PC-3 (cell line): Measurements from ENCODE around the gene KIF2A. TPM values are rescaled to one million over a fixed set of nuclear protein-coding genes. Genes with fewer than 3 reads are reported as not detected.

Experiments
- ATAC-seq: fragments of 200-7000 bp; cut with Tn5 transposase; 2 replicates; pipeline ENCODE4 v1.9.1; 2020; ENCODE audit warnings: mild to moderate bottlenecking, moderate library complexity
- BruUV-seq: library from RNA; stranded (reverse); fragments of 400-500 nt; replicated peaks from 2 replicates; lab custom pipeline; 2021; lab: Mats Ljungman, UMichigan
- CTCF ChIA-PET: fragments of 300-600 bp; sonication (Branson Sonifier 250); formaldehyde crosslinking; loops from one replicate; lab custom pipeline; 2022; ENCODE audit warnings: antibody characterized with exemption; lab: Charles Lee
- POLR2A ChIA-PET: fragments of 300-600 bp; sonication (Branson Sonifier 250); formaldehyde crosslinking; loops from one replicate; lab custom pipeline; 2022; ENCODE audit warnings: antibody characterized with exemption; ENCODE audit not compliant: unreplicated experiment; lab: Charles Lee
- DNase-seq: peaks from one replicate; pipeline ENCODE4 v3.0.0-alpha.2; 2015
- H2AFZ ChIP-seq: fragments of 300-600 bp; sonication (generic); 2 replicates; pipeline ENCODE4 v1.6.0; 2016; ENCODE audit warnings: antibody characterized with exemption, low read length
- H3F3A ChIP-seq: fragments of 300-600 bp; sonication (generic); one replicate; pipeline ENCODE4 v1.6.0; 2017; ENCODE audit warnings: antibody characterized with exemption, low read length, control low read depth, mild to moderate bottlenecking; ENCODE audit not compliant: unreplicated experiment
- H3K27ac ChIP-seq: fragments of 300-600 bp; sonication (generic); 2 replicates; pipeline ENCODE4 v1.5.1; 2016; ENCODE audit warnings: mild to moderate bottlenecking, low read length
- H3K27me3 ChIP-seq: fragments of 300-600 bp; sonication (generic); 2 replicates; pipeline ENCODE4 v1.6.1; 2016; ENCODE audit warnings: low read length, mixed read lengths
- H3K36me3 ChIP-seq: fragments of 300-600 bp; sonication (generic); 2 replicates; pipeline ENCODE4 v1.6.1; 2016; ENCODE audit warnings: low read depth, mixed run types, low read length, mixed read lengths
- H3K4me1 ChIP-seq: fragments of 300-600 bp; sonication (generic); 2 replicates; pipeline ENCODE4 v1.5.1; 2016; ENCODE audit warnings: low read length; ENCODE audit not compliant: insufficient read depth
- H3K4me2 ChIP-seq: fragments of 300-600 bp; sonication (generic); 2 replicates; pipeline ENCODE4 v1.6.0; 2016; ENCODE audit warnings: low read length
- H3K4me3 ChIP-seq: fragments of 300-600 bp; sonication (generic); 2 replicates; pipeline ENCODE4 v1.5.1; 2016; ENCODE audit warnings: mild to moderate bottlenecking, low read length, mixed read lengths
- H3K79me2 ChIP-seq: fragments of 300-600 bp; sonication (generic); 2 replicates; pipeline ENCODE4 v1.6.1; 2017; ENCODE audit warnings: low read length, mixed read lengths
- H3K9ac ChIP-seq: fragments of 300-600 bp; sonication (generic); 2 replicates; pipeline ENCODE4 v1.6.0; 2016; ENCODE audit warnings: mild to moderate bottlenecking, low read length
- H3K9me2 ChIP-seq: fragments of 300-600 bp; sonication (generic); replicated peaks from 2 replicates; pipeline ENCODE4 v1.6.1; 2016; ENCODE audit warnings: mixed run types, low read length, mixed read lengths
- H3K9me3 ChIP-seq: fragments of 300-600 bp; sonication (generic); 2 replicates; pipeline ENCODE4 v1.6.1; 2016; ENCODE audit warnings: low read length, mixed read lengths
- H4K20me1 ChIP-seq: fragments of 300-600 bp; sonication (generic); 2 replicates; pipeline ENCODE4 v1.6.1; 2016; ENCODE audit warnings: low read length, mixed read lengths
- EZH2 ChIP-seq: fragments of 300-600 bp; sonication (generic); IDR thresholded peaks from one replicate; pipeline ENCODE4 v1.6.1; 2017; ENCODE audit warnings: antibody characterized with exemption, mild to moderate bottlenecking, low read length; ENCODE audit not compliant: unreplicated experiment
- EZH2phosphoT487 ChIP-seq: fragments of 300-600 bp; sonication (generic); IDR thresholded peaks from 2 replicates; pipeline ENCODE4 v1.6.1; 2018; ENCODE audit warnings: mild to moderate bottlenecking, antibody characterized with exemption, low read length, borderline replicate concordance
- intact Hi-C: fragments of 100-400 bp; cut with micrococcal nuclease; formaldehyde crosslinking; loops from 2 replicates; pipeline ENCODE4 v1.9.0; 2023
- total RNA-seq: library from RNA; depleted of rRNA; stranded (reverse); fragments of >200 nt; gene quantifications from 2 replicates; pipeline ENCODE4 v1.2.3, GENCODE V29; 2014
- TF ChIP-seq, protein P1 (sequence below): fragments of 300-600 bp; sonication (generic); conservative IDR thresholded peaks from 2 replicates; pipeline ENCODE4 v1.5.1; 2017; ENCODE audit warnings: antibody characterized with exemption, low read depth, mild to moderate bottlenecking, low read length

Gene KIF2A
- total RNA-seq, 1 experiment from 2014 or later, result 26.4 TPM

DNA sequence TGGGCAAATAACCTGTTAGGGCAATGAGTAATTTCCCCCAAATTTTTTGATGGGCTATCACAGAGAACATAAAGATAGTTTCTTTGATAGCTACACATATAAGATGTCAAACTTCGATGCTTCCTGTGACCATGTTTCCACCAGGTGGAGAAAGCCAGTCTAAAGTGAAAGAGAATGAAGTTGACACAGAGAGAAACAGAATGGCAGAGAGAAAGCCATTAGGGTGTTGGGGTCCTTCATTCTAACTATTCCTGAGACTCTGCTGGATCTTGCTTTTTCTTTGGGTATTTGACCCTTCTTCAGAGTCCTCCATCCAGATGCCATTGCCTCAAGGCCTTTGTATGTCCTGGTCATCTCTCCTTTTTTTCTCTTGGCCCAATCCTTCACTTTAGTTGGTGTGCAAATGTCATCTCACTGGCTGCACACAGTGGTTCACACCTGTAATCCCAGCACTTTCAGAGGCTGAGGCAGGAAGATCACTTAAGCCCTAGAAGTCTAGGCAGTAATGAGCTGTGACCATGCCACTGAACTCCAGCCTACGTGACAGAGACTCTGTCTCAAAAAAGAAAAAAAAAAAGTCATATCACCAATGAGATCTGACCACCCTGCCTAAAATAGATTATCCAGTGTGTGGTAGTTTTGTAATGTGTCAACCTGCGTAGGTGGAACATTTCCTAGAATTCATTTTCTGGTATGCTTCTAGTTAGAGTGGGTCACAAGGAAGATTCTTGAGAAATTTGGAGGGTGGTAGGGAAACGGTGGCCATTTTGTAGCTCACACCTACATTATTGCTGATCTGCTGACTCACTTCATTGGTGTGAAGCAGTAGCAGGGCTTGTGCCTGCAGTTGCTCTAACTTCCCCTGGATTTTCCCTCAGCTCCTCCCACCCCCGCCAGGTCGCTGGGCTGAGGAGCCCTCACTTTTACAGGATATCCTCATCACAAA lies 20.8 kb upstream of the KIF2A start:
- no peak overlapping the region for H3K9ac ChIP-seq
- no peak for DNase-seq
- no peak overlapping the region for H3K4me2 ChIP-seq
- no peaks in the 10 kb centered on the region for H3K4me1 ChIP-seq
- H3K27ac ChIP-seq, result no peak overlapping the region
- no peaks in the 10 kb centered on the region for H3F3A ChIP-seq
- no peak for ATAC-seq
- H3K79me2 ChIP-seq, result no peaks in the 10 kb centered on the region
- intact Hi-C loops, result no loop called here
- BruUV-seq, result no TSS peak
- no peaks in the 10 kb centered on the region for H4K20me1 ChIP-seq
- ChIA-PET CTCF (no interaction called here), POLR2A (no interaction called here)
- no peaks in the 10 kb centered on the region for H3K36me3 ChIP-seq
- no peaks in the 10 kb centered on the region for H3K9me3 ChIP-seq
- TF ChIP-seq, protein P1, sequence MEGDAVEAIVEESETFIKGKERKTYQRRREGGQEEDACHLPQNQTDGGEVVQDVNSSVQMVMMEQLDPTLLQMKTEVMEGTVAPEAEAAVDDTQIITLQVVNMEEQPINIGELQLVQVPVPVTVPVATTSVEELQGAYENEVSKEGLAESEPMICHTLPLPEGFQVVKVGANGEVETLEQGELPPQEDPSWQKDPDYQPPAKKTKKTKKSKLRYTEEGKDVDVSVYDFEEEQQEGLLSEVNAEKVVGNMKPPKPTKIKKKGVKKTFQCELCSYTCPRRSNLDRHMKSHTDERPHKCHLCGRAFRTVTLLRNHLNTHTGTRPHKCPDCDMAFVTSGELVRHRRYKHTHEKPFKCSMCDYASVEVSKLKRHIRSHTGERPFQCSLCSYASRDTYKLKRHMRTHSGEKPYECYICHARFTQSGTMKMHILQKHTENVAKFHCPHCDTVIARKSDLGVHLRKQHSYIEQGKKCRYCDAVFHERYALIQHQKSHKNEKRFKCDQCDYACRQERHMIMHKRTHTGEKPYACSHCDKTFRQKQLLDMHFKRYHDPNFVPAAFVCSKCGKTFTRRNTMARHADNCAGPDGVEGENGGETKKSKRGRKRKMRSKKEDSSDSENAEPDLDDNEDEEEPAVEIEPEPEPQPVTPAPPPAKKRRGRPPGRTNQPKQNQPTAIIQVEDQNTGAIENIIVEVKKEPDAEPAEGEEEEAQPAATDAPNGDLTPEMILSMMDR, result no peak
- TF ChIP-seq EZH2phosphoT487 (no peak), EZH2 (no peak)
- H3K4me3 ChIP-seq, result no peak overlapping the region
- no peaks in the 10 kb centered on the region for H3K9me2 ChIP-seq
- no peak overlapping the region for H2AFZ ChIP-seq
- no peaks in the 10 kb centered on the region for H3K27me3 ChIP-seq

DNA sequence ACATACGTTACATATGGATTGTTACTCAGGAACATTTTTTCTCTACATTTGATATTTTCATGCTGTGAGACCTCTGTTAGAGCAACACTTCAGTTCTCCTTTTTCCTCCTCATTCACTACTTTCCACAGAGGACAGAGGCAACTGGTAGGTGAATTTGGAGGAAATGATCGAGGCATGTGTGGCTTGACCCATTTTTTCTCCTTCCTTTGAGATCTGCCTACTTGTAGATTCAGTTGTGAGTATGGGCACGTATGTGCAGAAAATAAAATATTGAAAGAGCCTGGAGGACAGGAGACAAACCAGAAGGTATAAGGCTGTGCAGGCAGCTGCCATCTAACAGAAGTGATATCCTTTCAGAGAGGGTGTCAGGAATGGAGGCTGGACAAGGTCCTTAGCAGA lies 19.2 kb upstream of the KIF2A start:
- Histone ChIP-seq H4K20me1 (no peaks in the 10 kb centered on the region), H3K79me2 (no peaks in the 10 kb centered on the region), H3K4me2 (no peak overlapping the region), H3K27ac (no peak overlapping the region), H2AFZ (no peak overlapping the region), H3K36me3 (no peaks in the 10 kb centered on the region), H3K9ac (no peak overlapping the region), H3K9me3 (no peaks in the 10 kb centered on the region), H3K9me2 (no peaks in the 10 kb centered on the region), H3K4me3 (no peak overlapping the region), H3K27me3 (no peaks in the 10 kb centered on the region), H3F3A (no peaks in the 10 kb centered on the region), H3K4me1 (no peaks in the 10 kb centered on the region)
- no peak for DNase-seq
- intact Hi-C loops, result no loop called here
- BruUV-seq, result no TSS peak
- ChIA-PET CTCF (no interaction called here), POLR2A (no interaction called here)
- ATAC-seq, result no peak
- TF ChIP-seq EZH2phosphoT487, result no peak
- TF ChIP-seq, protein P1, result no peak
- TF ChIP-seq EZH2, result no peak

DNA sequence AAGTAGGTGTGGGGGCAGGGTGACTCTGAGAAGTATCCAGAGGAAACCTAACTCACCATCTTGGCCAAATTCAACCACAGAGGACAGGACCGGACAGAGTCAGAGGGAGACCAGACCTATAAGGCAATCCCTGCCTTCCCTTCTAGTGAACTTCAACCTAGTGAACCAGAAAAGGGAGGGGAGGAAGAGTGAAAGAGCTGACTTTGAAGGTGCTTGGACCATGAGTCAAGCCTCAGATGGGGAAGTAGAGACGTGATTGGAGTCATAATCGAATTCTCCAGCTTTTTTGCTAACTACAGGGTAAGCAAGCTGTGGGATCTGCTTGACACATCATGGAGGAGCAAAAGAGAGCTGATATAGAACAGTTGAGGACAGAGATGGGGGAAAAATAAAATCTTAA lies 18.8 kb upstream of the KIF2A start:
- ATAC-seq (no peak), DNase-seq (no peak)
- Histone ChIP-seq H3F3A (no peaks in the 10 kb centered on the region), H3K27ac (no peak overlapping the region), H3K4me2 (no peak overlapping the region), H3K79me2 (no peaks in the 10 kb centered on the region), H3K4me3 (no peak overlapping the region), H3K9me3 (no peaks in the 10 kb centered on the region), H3K9ac (no peak overlapping the region), H3K4me1 (no peaks in the 10 kb centered on the region), H3K27me3 (no peaks in the 10 kb centered on the region), H3K9me2 (no peaks in the 10 kb centered on the region), H2AFZ (no peak overlapping the region), H4K20me1 (no peaks in the 10 kb centered on the region), H3K36me3 (no peaks in the 10 kb centered on the region)
- intact Hi-C loops, result no loop called here
- POLR2A ChIA-PET, result no interaction called here
- CTCF ChIA-PET, result no interaction called here
- BruUV-seq, result no TSS peak
- TF ChIP-seq EZH2 (no peak), EZH2phosphoT487 (no peak)
- TF ChIP-seq, protein P1, result no peak
